HG03060 (cell line): Measurements from ENCODE around the gene TMEM45A.
"Not testable (repeated sequence)": the region's sequence is repeated elsewhere in the genome, so short reads cannot be mapped to it uniquely, and the experiment has no call there.

Experiments
- ATAC-seq: cut with Tn5 transposase; IDR thresholded peaks from one replicate; pipeline ENCODE4 v1.9.1; 2021; ENCODE audit warnings: low read depth, moderate number of reproducible peaks; ENCODE audit not compliant: unreplicated experiment

TMEM45A gene

DNA sequence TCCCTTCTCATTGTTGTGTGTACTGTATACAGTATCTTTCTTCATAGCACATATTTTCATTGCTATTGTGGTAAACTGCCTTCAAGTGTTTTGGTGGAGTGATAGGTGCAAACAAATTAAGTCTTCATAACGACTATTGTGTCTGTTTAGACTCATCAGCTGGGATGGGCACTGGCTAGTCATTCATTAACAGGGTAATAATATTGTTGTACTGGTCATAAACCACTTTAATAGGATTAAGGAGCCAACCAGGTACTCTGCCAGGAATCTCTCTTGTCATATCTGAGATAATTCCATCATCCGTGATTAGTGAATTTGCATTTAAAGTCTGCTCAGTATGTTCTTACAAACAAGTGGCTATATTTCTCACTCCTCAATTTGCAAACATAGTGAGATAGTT is 10.2 kb upstream of the TMEM45A start:
- no peak for ATAC-seq

GRCh38 chr3:100483529-100483928 is 8.9 kb upstream of the TMEM45A start:
- ATAC-seq: no peak

DNA sequence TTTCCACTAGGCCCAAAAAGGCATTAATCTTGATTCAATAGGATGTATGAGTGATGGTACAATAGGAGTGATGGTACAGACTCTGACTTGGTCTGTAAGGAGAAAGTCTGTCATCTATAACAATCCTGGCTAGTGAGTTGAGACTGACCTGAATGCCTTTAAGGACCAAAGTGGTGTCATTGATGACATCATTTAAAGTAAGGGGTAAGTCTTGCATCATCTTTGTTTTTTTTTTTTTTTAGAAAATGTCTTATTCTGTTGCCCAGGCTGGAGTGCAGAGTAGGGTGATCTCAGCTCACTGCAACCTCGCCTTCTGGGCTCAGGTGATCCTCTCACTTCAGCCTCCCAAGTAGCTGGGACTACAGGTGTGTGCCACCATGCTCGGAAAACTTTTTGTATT is 5.6 kb upstream of the TMEM45A start:
- no peak for ATAC-seq

- no peak for ATAC-seq
Measured at GRCh38 chr3:100489118-100489517, 3.3 kb upstream of the TMEM45A start.

DNA sequence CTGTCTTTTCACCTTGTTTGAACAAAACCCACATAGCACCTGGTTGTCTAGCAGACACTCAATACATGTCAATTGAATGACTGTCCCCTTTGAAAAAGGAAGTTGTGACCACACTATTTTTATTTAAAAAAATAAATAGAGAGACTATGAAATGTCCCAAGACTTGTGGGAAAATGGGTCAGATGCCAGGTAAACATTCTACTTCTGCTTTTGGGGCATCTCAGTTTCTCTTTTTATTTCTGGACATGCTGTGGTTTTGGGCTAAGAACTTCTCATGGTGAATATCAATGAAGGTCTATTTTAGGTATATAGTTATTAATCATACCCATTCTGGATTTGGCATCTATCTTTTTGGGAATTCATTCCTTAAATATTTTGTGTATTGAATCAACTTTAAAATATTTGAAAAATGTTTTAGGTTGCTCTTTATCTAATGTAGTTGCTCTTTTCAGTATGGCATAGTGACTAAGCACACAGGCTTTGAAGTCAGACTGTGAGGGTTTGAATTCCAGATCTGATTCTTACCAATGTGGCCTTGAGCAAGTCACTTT is 4.4 kb downstream of the TMEM45A start:
- ATAC-seq: peak; percentile 51

DNA sequence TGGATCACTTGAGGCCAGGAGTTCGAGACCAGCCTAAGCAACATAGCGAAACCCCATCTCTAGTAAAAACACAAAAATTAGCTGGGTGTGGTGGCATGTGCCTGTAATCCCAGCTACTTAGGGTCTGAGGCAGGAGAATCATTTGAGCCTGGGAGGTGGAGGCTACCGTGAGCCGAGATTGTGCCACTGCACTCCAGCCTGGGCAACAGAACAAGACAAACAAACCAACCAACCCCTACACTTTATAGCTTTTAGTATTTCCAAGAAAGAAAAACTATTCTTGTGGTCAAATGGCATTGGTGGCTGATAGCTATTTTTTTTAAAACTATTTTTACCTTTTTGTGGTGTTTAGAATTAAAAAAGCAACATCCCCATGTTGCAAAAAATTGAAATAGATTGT is 7.2 kb downstream of the TMEM45A start:
- no peak for ATAC-seq

GRCh38 chr3:100500320-100500880 is 8.0 kb downstream of the TMEM45A start:
- no peak for ATAC-seq

DNA sequence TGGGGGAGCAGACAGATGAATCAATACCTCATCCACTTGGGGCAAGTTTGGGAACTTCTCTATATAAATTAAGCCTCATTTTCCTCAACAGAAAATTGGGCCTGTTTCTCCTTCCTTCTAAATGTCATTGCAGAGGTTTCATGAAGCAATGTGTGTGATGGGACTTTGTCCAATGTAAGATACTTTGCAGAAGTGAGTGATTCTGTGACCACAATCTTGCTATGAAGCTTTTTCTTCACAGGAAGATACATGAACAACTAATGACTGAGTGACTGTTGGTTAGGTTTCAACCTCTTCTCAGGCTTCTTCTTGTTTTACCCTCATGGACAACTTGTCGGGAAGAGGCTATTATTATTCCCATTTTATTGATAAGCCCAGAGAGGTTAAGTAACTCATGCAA is 11.0 kb downstream of the TMEM45A start:
- no peak for ATAC-seq

- no peak for ATAC-seq
Measured at GRCh38 chr3:100506355-100506754, 13.9 kb downstream of the TMEM45A start.

- not testable (repeated sequence) for ATAC-seq
Measured at GRCh38 chr3:100509818-100510217, 17.4 kb downstream of the TMEM45A start.

GRCh38 chr3:100516232-100516631 is 23.8 kb downstream of the TMEM45A start:
- no peak for ATAC-seq

- no peak for ATAC-seq
Measured at GRCh38 chr3:100516838-100517237, 24.4 kb downstream of the TMEM45A start.

DNA sequence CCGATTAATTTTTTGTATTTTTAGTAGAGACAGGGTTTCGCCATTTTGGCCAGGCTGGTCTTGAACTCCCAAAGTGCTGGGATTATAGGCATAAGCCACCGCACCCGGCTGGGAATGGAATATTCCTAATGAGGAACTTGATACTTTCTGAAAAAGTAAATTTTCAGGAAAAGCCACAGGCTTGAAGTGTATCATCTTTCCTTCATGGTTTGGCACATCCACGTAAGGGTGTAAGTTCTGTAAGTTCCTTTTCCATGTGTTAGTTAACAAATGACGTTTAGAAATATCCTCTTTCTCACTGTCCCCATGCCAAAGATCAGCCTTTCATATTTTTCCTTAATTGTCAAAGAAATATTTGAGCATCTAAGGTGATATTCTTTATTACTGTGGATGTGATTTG is 24.9 kb downstream of the TMEM45A start:
- no peak for ATAC-seq

DNA sequence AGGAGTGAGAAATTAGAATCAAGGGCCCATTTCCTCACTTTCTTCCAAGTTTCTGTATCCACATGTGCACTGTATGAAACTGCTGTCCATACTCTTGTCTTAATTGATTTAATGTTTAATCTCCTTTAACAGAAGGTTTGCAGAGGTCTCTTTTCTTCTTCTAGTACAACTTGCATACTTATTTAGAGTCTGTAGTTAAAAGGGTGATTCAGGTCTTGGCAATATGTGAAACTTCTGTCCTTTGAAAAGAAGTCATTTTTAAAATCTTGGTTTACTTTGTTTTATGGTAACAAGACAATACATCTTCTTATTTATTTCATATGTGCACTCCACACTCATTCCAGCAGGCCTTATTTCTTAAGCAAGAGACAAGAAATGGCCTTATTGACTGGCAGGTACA is 25.8 kb downstream of the TMEM45A start:
- no peak for ATAC-seq

- no peak for ATAC-seq
Measured at GRCh38 chr3:100518983-100519382, 26.6 kb downstream of the TMEM45A start.

DNA sequence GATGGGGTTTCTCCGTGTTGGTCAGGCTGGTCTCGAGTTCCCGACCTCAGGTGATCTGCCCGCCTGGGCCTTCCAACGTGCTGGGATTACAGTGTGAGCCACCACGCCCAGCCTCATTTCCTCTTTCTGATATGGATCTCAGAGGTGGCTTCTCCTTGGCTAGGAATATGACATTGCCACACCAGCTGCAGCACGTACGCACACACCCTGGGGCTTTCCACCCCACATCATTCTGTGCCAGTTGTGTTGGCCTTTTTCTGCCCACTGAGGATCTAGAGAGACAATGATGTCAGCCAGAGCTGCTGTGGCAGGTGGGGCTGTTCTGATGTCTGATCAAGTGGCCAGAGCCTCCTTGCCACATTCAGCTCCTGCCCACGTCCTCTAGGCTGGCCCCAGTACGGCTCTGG is 29.0 kb downstream of the TMEM45A start:
- no peak for ATAC-seq

GRCh38 chr3:100522125-100522524 is 29.7 kb downstream of the TMEM45A start:
- no peak for ATAC-seq

GRCh38 chr3:100523050-100523760 is 30.8 kb downstream of the TMEM45A start:
- no peak for ATAC-seq

GRCh38 chr3:100525753-100526612 is 33.6 kb downstream of the TMEM45A start:
- ATAC-seq: no peak

DNA sequence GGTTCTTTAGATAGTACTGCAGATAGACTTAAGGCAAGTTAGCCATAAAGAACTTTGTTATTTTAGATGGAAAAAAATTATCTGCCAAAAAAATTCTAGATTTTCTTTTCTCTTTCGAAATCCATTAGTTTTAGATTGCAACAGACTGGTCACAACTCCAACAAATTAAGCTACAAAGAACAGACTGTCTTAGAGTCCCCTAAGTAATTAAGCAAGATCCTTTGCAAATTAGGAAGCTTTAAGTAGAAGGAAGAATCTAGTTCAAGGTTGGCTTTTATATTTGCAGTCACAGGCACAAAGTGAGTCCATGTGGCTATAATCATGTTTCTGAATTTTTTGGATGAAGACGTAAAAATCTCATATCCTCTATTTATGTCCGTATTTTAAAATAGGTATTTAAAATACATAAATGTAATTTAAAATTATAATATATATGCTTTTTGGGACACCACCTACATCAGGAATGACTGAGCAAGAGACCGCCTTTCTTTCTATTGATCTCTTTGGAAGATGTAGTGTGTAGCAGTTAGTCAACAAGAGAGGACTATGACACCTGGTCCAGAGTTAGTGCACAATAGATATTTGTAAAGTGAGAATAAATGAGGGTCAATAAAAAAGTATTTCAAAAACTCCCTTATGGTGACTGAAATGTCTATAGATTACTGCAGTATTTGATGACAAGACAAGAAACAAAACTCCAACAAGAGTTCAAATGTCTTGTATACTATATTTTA is 34.4 kb downstream of the TMEM45A start:
- ATAC-seq: no peak

DNA sequence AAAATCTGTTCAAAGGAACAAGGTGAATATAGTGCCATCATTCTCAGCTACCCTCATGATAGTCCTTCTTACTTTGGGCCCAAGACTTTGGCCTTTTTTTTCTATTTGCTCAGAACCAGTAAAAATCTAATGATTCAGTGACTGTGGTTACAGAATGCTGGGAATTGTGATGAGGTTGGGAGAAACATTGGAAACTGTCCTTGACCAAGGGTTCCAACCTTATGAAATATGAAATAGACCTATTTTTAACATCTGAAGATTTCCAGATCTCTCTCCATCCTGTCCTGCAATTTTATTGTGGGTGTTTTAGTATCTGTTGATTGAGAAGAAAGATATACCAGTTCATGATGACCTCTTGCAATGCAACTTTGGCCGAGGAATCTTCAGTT is 34.9 kb downstream of the TMEM45A start:
- ATAC-seq: no peak
